IPS DF 6.9 (cell line): Measurements from ENCODE around the gene OR2T4.

Source experiments
- DNase-seq: peaks from one replicate; pipeline ENCODE4 v3.0.0-alpha.2; 2013; ENCODE audit warnings: low read depth, low spot score
- H3K27ac ChIP-seq: one replicate; pipeline ENCODE4 v1.5.1; 2013; ENCODE audit warnings: low read length, control low read depth
- H3K27me3 ChIP-seq: 2 replicates; pipeline ENCODE4 v1.6.1; 2013; ENCODE audit warnings: mild to moderate bottlenecking, low read length; ENCODE audit not compliant: control insufficient read depth, insufficient read depth
- H3K36me3 ChIP-seq: 2 replicates; pipeline ENCODE4 v1.6.1; 2013; ENCODE audit warnings: low read length; ENCODE audit not compliant: control insufficient read depth, insufficient read depth
- H3K4me1 ChIP-seq: 2 replicates; pipeline ENCODE4 v1.6.1; 2013; ENCODE audit warnings: low read length; ENCODE audit not compliant: control insufficient read depth, insufficient read depth
- H3K4me3 ChIP-seq: 2 replicates; pipeline ENCODE4 v1.5.1; 2013; ENCODE audit warnings: mild to moderate bottlenecking, low read length
- H3K9me3 ChIP-seq: 2 replicates; pipeline ENCODE4 v1.6.1; 2013; ENCODE audit warnings: low read length, inconsistent platforms; ENCODE audit not compliant: control insufficient read depth, insufficient read depth
- WGBS: extraction: QIAGEN DNeasy Blood & Tissue Kit; methylation state at CpG from one replicate; pipeline ENCODE4 v1.1.7; 2013; ENCODE audit warnings: mixed read lengths, missing lambda C conversion rate; ENCODE audit not compliant: insufficient read length, insufficient coverage; 5-methylcytosine and 5-hydroxymethylcytosine counted together

Gene OR2T4

DNA sequence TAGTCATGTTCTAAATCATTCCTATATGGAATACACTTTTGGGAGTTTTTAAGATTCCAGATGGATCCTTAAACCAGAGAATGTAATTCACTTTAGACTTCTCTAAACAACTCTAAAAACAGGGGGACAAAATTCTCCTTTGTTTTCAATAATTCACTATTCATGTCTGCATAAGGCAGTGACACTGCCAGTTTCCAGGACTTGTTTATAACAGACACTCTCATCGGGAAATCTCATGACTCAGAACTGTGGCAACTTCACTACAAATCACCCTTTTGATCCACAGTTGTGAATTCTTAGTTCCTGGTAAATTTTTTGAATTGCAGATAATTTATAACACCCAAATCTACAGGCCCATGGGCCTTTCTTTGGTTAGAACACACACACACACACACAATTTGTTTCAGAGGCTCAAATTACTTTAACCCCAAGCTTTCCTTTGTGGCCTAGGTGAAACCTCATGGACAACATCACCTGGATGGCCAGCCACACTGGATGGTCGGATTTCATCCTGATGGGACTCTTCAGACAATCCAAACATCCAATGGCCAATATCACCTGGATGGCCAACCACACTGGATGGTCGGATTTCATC lies at the start of gene OR2T4:
Gene OR2T4 (plus strand): TSS at position 545 of the 595 bp plus-strand sequence. CDS start 0 bp downstream, at position 545.
- Histone ChIP-seq H3K4me3 (no peak within 1 kb of the TSS), H3K36me3 (no peaks in the 10 kb centered on the region), H3K27ac (no peak within 1 kb of the TSS), H3K27me3 (no peaks in the 10 kb centered on the region), H3K9me3 (peaks cover 8% of the 10 kb centered on the region), H3K4me1 (no peaks in the 10 kb centered on the region)
- WGBS = no CpG with 5 or more reads among the region's 3 CpGs
- no peak for DNase-seq

- Histone ChIP-seq H3K9me3 (peaks cover 8% of the 10 kb centered on the region), H3K4me1 (no peaks in the 10 kb centered on the region), H3K36me3 (no peaks in the 10 kb centered on the region), H3K4me3 (no peak overlapping the region), H3K27me3 (no peaks in the 10 kb centered on the region), H3K27ac (no peak overlapping the region)
- DNase-seq = no peak
- WGBS = no CpG with 5 or more reads among the region's 11 CpGs
Observed at GRCh38 chr1:248316796-248317195, 44.7 kb upstream of the OR2T4 start.

DNA sequence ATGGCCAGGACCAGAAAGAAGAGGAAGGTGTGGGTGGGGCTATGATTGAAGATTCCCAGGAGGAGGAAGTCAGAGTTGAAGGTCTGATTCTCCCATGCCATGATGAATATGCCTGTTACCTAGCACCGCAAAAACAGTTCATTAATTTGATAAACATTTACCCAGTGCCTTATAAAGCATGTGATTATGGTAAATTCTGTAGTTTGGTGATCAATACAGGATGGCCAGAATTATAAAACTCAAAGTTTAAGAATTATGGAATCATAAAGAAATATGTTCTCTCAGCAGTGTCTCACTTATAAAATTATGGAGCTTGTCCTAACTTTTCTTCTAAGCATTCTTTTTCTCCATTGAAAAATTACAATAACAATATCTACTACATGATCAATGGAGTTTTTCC lies 37.0 kb upstream of the OR2T4 start, which contains the start of gene OR2M7:
Gene OR2M7 (minus strand): TSS at position 101 of the 400 bp plus-strand sequence. CDS start 0 bp downstream, at position 101.
- no peak within 1 kb of the TSS for H3K27ac ChIP-seq
- no peaks in the 10 kb centered on the region for H3K36me3 ChIP-seq
- no peaks in the 10 kb centered on the region for H3K4me1 ChIP-seq

DNA sequence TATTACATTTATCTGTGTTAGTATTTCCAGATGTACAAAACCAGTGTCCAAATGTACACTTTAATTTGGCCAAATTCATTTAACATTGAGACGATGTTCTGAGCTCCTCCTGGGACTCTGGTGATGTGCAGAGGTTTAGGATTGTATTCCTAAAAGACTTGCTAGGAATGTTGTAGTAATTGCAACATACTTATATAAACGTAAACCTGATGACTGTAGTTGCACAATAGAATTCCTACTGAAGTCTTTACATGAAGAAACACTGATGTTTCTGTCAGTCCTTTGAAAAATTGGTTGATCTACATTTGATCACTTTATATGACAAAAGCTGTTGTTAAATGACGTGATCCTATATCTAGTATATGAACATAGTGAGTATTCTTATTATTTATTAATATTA lies 18.0 kb upstream of the OR2T4 start:
- Histone ChIP-seq H3K27me3 (no peaks in the 10 kb centered on the region), H3K4me3 (no peak overlapping the region), H3K9me3 (no peaks in the 10 kb centered on the region; the same call in 1 of the 2 replicates), H3K4me1 (no peaks in the 10 kb centered on the region), H3K27ac (no peak overlapping the region), H3K36me3 (no peaks in the 10 kb centered on the region)
- no peak for DNase-seq
- WGBS = no CpG with 5 or more reads among the region's 3 CpGs

More for the DNA sequence above, 37.0 kb upstream of the OR2T4 start, which contains the start of gene OR2M7:
- H3K9me3 ChIP-seq = peaks cover 2% of the 10 kb centered on the region; the same call in 1 of the 2 replicates
- WGBS = no CpG with 5 or more reads among the region's 1 CpG
- DNase-seq = no peak
- H3K27me3 ChIP-seq = no peaks in the 10 kb centered on the region
- no peak within 1 kb of the TSS for H3K4me3 ChIP-seq

DNA sequence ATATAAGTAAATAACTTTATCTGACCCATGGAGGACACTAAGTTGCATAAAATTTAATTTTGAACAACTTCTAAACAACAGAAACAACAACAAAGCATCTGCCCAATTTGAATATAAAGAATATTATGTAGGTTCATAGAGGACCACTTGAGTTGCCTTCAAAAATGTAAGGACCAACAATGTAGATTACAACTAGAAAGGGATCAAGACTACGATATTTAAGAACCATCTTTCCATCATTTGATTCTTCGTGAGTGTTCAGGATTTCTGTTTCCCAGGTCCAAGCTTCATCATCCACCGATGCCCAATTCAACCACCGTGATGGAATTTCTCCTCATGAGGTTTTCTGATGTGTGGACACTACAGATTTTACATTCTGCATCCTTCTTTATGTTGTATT lies 13.0 kb upstream of the OR2T4 start, which contains the start of gene OR14C36:
Gene OR14C36 (plus strand): TSS at position 301 of the 400 bp plus-strand sequence. CDS start 0 bp downstream, at position 301.
- Histone ChIP-seq H3K27ac (no peak within 1 kb of the TSS), H3K36me3 (no peaks in the 10 kb centered on the region), H3K9me3 (peaks cover 3% of the 10 kb centered on the region), H3K27me3 (no peaks in the 10 kb centered on the region), H3K4me1 (no peaks in the 10 kb centered on the region), H3K4me3 (no peak within 1 kb of the TSS)
- no CpG with 5 or more reads among the region's 4 CpGs for WGBS
- no peak for DNase-seq

DNA sequence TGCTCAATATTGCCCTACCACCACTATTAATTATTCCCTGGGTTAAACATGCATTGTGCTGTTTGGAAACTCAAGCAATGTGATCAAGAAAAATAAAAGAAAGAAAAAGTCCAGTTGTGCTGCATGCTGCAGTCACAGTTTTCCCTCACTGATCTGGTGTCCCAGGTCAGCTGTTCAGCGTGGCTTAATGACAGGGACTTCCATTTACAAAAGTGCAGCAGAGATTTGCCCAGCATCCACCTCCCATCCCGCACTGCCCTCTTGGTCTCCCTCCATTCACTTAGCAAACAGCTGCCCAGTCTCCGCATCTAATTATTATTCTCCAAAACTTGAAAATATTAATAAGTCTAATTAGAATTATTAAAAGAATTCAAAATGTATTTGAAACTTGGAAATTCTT lies 2.0 kb upstream of the OR2T4 start:
- no peak for DNase-seq
- no CpG with 5 or more reads among the region's 3 CpGs for WGBS
- Histone ChIP-seq H3K4me1 (no peaks in the 10 kb centered on the region), H3K36me3 (no peaks in the 10 kb centered on the region), H3K27ac (no peak overlapping the region), H3K9me3 (peaks cover 6% of the 10 kb centered on the region), H3K4me3 (no peak overlapping the region), H3K27me3 (no peaks in the 10 kb centered on the region)

DNA sequence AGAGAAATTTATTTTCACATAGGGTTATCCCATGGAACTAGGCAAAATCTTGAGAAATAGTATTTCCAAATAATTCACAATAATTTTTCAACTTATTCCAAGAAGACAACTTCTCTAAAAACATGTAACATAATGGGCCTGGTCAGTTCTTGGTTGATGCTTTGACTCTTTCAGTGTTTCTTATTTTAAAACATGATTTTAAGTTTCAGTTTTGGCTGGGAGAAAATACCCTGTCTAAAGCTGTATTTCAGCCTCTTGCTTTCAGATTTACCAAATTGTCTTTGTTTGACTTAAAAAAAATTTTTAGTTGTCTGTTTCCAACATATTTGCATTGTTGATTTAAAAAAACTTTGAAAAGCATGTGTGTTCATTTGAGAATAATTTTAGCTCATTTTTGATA lies 5.1 kb downstream of the OR2T4 start:
- Histone ChIP-seq H3K9me3 (peaks cover 7% of the 10 kb centered on the region), H3K4me1 (no peaks in the 10 kb centered on the region), H3K4me3 (no peak overlapping the region), H3K36me3 (no peaks in the 10 kb centered on the region), H3K27me3 (no peaks in the 10 kb centered on the region), H3K27ac (no peak overlapping the region)
- no peak for DNase-seq

GRCh38 chr1:248372394-248372793 lies 10.9 kb downstream of the OR2T4 start:
- no CpG with 5 or more reads among the region's 5 CpGs for WGBS
- Histone ChIP-seq H3K27me3 (no peaks in the 10 kb centered on the region), H3K9me3 (peaks cover 5% of the 10 kb centered on the region), H3K27ac (no peak overlapping the region), H3K36me3 (no peaks in the 10 kb centered on the region), H3K4me3 (no peak overlapping the region), H3K4me1 (no peaks in the 10 kb centered on the region)
- DNase-seq = no peak

DNA sequence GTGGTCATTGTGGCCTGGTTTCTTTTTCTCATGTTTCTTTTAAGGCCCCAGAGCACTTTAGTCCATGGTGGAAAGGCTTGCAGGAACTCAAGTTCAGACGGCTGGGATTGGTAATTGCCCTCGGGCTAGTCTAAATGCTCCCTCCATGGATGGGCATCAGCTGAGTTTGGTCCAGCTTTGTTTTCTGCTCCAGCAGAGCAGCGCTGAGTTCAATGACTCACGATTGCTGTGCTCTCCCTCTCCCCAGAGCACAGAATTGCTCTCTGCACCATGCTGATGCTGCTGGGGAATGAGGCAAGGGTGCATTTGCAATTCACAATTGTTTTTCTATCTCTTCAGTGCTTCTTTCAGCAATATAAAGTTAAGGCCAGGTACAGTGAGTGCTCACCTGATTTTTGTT lies 12.3 kb downstream of the OR2T4 start:
- no peak for DNase-seq
- no peaks in the 10 kb centered on the region for H3K36me3 ChIP-seq
- H3K4me3 ChIP-seq = no peak overlapping the region
- H3K9me3 ChIP-seq = peaks cover 3% of the 10 kb centered on the region
- no CpG with 5 or more reads among the region's 4 CpGs for WGBS
- no peaks in the 10 kb centered on the region for H3K4me1 ChIP-seq
- H3K27me3 ChIP-seq = no peaks in the 10 kb centered on the region
- H3K27ac ChIP-seq = no peak overlapping the region

DNA sequence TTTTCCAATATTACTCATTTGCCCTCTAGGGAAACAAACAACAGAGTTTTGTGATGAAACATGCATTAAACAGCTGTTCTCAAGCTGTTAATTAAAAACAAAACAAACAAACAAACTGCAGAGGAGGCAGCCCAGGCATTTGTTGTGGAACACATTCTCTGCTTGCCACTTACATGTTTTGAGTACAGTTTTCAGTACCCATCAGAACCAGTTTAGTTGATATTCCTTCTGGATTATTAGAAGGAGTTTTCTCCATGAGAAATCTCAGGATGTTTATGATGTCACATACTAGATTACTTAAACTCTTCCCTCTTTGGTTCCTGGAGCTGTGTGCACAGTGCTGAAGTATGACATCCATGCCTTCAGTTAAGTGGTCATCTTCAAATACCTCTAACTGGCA lies 14.0 kb downstream of the OR2T4 start, which contains the start of gene OR2T6:
Gene OR2T6 (plus strand): TSS at position 301 of the 400 bp plus-strand sequence. CDS start 11,863 bp downstream, outside the sequence.
- DNase-seq = no peak
- no peak within 1 kb of the TSS for H3K4me3 ChIP-seq
- H3K27ac ChIP-seq = no peak within 1 kb of the TSS
- no peaks in the 10 kb centered on the region for H3K4me1 ChIP-seq
- no peaks in the 10 kb centered on the region for H3K27me3 ChIP-seq
- no peaks in the 10 kb centered on the region for H3K36me3 ChIP-seq
- peaks cover 3% of the 10 kb centered on the region for H3K9me3 ChIP-seq

- no CpG with 5 or more reads among the region's 3 CpGs for WGBS
- H3K36me3 ChIP-seq = no peaks in the 10 kb centered on the region
- H3K9me3 ChIP-seq = peaks cover 3% of the 10 kb centered on the region
- no peak overlapping the region for H3K27ac ChIP-seq
- no peaks in the 10 kb centered on the region for H3K27me3 ChIP-seq
- no peak overlapping the region for H3K4me3 ChIP-seq
- no peak for DNase-seq
- no peaks in the 10 kb centered on the region for H3K4me1 ChIP-seq
Observed at GRCh38 chr1:248376916-248377315, 15.5 kb downstream of the OR2T4 start.
